K562 (cell line): ENCODE results near the gene TRUB2. TPM values are rescaled to one million over a fixed set of nuclear protein-coding genes. Genes with fewer than 3 reads are reported as not detected.
A peak's percentile ranks its signal among the peaks of the same experiment; 100 is the strongest.

Source experiments
- CBFB ChIP-seq: sonication (generic); formaldehyde crosslinking; IDR thresholded peaks from 2 replicates; pipeline ENCODE4 v1.4.0; 2020; ENCODE audit warnings: mild to moderate bottlenecking, missing genetic modification reagents
- FOS ChIP-seq: IDR thresholded peaks from 3 replicates; pipeline ENCODE4 v1.6.1; 2011; ENCODE audit not compliant: insufficient read length; ENCODE audit errors: extremely low read depth
- MAFF ChIP-seq: IDR thresholded peaks from 2 replicates; pipeline ENCODE4 v1.6.1; 2012; ENCODE audit warnings: low read length, improper control_type of control experiment
- MED1 ChIP-seq: sonication (generic); formaldehyde crosslinking; IDR thresholded peaks from 2 replicates; pipeline ENCODE4 v1.8.1; 2023; ENCODE audit warnings: missing genetic modification reagents, borderline replicate concordance
- NFRKB ChIP-seq: fragments of 450-650 bp; IDR thresholded peaks from 2 replicates; pipeline ENCODE4 v1.6.1; 2016; ENCODE audit warnings: low read depth
- PCBP1 ChIP-seq: fragments of 200-400 bp; formaldehyde crosslinking; IDR thresholded peaks from 2 replicates; pipeline ENCODE4 v1.6.1; 2018; ENCODE audit warnings: mild to moderate bottlenecking, low read depth, low read length; ENCODE audit not compliant: poor library complexity, severe bottlenecking
- POLR2AphosphoS2 ChIP-seq: IDR thresholded peaks from 2 replicates; pipeline ENCODE4 v1.6.1; 2012; ENCODE audit warnings: low read length, improper control_type of control experiment
- PYGO2 ChIP-seq: fragments of 450-650 bp; IDR thresholded peaks from 2 replicates; pipeline ENCODE4 v1.6.1; 2016; ENCODE audit warnings: mild to moderate bottlenecking, missing genetic modification characterization, moderate library complexity, missing compliant biosample characterization
- SNIP1 ChIP-seq: fragments of 450-650 bp; IDR thresholded peaks from 2 replicates; pipeline ENCODE4 v1.7.1; 2017; ENCODE audit warnings: low read depth, mild to moderate bottlenecking
- TAF15 ChIP-seq: fragments of 200-400 bp; formaldehyde crosslinking; IDR thresholded peaks from 2 replicates; pipeline ENCODE4 v1.6.1; 2017; ENCODE audit warnings: mild to moderate bottlenecking, low read depth, low read length, moderate library complexity
- U2AF2 ChIP-seq: fragments of 200-400 bp; formaldehyde crosslinking; optimal IDR thresholded peaks from 2 replicates; pipeline ENCODE3; 2017; ENCODE audit warnings: low read depth, mild to moderate bottlenecking, low read length
- ZNF347 ChIP-seq: fragments of 450-650 bp; formaldehyde crosslinking; IDR thresholded peaks from 2 replicates; pipeline ENCODE4 v1.4.0; 2020; ENCODE audit warnings: low read depth, mild to moderate bottlenecking, moderate library complexity
- polyA plus RNA-seq, 8 experiments: library from polyadenylated mRNA; depleted of rRNA in 4 of 8; stranded (reverse) in 5 of 8; unstranded in 3 of 8; fragments of >200 nt; fragmentation: Nextera tagmentation in 2 of 8; fragmentation: Illumina TruSeq in 1 of 8; extraction: Ambion mirVana in 2 of 8; extraction: Trizol in 1 of 8; gene quantifications; 2 replicates each; pipeline versions ENCODE4 v1.2.1 to v1.2.3, GENCODE V29; 2011 to 2014; ENCODE audit warnings: inconsistent platforms in 1 of 8, missing spikeins in 1 of 8
- total RNA-seq, 7 experiments: library from RNA; depleted of rRNA in 6 of 7; stranded (reverse); fragments of >200 nt in 6 of 7; fragmentation: Illumina TruSeq in 2 of 7; extraction: Trizol in 2 of 7; gene quantifications; 2 replicates each; pipeline versions ENCODE4 v1.2.1 to v1.2.3, GENCODE V29; 2011 to 2021; ENCODE audit warnings: low replicate concordance in 1 of 7
- TF ChIP-seq, protein P1 (sequence below): sonication (generic); formaldehyde crosslinking; IDR thresholded peaks from 2 replicates; pipeline ENCODE4 v1.8.0; 2022; ENCODE audit warnings: mild to moderate bottlenecking, missing genetic modification reagents
- TF ChIP-seq, protein P2 (sequence below), 2 experiments: fragments of 450-650 bp; formaldehyde crosslinking in 1 of 2; IDR thresholded peaks; 2 replicates each; pipeline versions ENCODE4 v1.4.0 to v1.6.1; 2014 to 2020; ENCODE audit warnings: mild to moderate bottlenecking in 2 of 2, borderline replicate concordance in 1 of 2, low read depth in 1 of 2

Gene TRUB2
- total and polyA plus RNA-seq, 9 of the 15 experiments (the other 6 are each of a cell fraction or from before 2014, with no cell fraction given) = 9.3 to 110 (median 63.0) TPM

DNA sequence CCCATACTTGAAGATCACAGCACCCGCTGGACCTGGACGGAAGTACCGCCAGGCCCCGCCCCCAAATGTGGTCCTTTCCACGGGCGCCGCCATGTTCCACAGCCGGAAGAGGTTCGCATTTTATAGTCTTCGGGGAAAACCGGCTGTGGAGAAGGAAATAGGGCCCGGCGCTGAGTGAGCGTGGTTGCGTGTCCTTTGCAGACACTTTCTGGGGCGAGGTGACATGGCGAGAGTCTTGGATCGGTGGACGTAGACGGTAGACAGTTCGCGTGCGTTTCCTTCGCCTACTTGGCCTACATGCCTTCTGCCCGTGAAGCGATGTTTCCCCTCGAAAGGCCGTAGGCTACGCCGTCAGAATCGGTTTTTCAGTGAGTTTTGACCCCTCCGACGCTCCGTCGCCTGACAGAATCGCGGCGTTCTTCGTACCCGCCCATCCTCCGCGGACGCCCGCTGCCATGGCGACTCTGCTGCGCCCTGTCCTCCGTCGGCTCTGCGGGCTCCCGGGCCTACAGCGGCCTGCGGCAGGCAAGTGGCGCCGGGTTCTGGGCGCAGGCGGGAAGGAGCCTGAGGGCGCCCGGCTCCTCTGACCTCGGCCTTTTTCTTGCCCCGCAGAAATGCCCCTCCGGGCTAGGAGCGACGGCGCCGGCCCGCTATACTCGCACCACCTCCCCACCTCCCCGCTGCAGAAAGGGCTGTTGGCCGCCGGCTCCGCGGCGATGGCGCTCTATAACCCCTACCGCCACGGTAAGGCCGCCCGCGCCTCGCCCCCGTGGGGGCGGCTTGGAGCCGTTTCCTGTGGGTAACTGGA is at the start of gene TRUB2, which contains the start of gene COQ4 (continued):
- TF ChIP-seq POLR2AphosphoS2 (peak; percentile 74; the same call in 1 of the 2 replicates), TAF15 (no peak; the same call in 1 of the 2 replicates), FOS (no peak), ZNF347 (CRISPR knock-in tag) (no peak), CBFB (CRISPR knock-in tag) (no peak), U2AF2 (no peak), PYGO2 (tag) (peak; percentile 88), MED1 (CRISPR knock-in tag) (no peak), PCBP1 (peak; percentile 75), MAFF (peak; percentile 35), NFRKB (no peak), SNIP1 (no peak)
- TF ChIP-seq, protein P1, sequence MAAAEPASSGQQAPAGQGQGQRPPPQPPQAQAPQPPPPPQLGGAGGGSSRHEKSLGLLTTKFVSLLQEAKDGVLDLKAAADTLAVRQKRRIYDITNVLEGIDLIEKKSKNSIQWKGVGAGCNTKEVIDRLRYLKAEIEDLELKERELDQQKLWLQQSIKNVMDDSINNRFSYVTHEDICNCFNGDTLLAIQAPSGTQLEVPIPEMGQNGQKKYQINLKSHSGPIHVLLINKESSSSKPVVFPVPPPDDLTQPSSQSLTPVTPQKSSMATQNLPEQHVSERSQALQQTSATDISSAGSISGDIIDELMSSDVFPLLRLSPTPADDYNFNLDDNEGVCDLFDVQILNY (CRISPR knock-in tag) = no peak
- TF ChIP-seq, protein P2, sequence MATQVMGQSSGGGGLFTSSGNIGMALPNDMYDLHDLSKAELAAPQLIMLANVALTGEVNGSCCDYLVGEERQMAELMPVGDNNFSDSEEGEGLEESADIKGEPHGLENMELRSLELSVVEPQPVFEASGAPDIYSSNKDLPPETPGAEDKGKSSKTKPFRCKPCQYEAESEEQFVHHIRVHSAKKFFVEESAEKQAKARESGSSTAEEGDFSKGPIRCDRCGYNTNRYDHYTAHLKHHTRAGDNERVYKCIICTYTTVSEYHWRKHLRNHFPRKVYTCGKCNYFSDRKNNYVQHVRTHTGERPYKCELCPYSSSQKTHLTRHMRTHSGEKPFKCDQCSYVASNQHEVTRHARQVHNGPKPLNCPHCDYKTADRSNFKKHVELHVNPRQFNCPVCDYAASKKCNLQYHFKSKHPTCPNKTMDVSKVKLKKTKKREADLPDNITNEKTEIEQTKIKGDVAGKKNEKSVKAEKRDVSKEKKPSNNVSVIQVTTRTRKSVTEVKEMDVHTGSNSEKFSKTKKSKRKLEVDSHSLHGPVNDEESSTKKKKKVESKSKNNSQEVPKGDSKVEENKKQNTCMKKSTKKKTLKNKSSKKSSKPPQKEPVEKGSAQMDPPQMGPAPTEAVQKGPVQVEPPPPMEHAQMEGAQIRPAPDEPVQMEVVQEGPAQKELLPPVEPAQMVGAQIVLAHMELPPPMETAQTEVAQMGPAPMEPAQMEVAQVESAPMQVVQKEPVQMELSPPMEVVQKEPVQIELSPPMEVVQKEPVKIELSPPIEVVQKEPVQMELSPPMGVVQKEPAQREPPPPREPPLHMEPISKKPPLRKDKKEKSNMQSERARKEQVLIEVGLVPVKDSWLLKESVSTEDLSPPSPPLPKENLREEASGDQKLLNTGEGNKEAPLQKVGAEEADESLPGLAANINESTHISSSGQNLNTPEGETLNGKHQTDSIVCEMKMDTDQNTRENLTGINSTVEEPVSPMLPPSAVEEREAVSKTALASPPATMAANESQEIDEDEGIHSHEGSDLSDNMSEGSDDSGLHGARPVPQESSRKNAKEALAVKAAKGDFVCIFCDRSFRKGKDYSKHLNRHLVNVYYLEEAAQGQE (IDR thresholded peaks at IDR 0.05; ENCODE audit: borderline replicate concordance) = no peak
- TF ChIP-seq, protein P2 (CRISPR knock-in tag; IDR thresholded peaks at IDR 0.05; ENCODE audit: low read depth) = peak; percentile 81
